ENCODE measurements around the gene CLDN19.
A peak's percentile ranks its signal among the peaks of the same experiment; 100 is the strongest.

CLDN19 gene, protein sequence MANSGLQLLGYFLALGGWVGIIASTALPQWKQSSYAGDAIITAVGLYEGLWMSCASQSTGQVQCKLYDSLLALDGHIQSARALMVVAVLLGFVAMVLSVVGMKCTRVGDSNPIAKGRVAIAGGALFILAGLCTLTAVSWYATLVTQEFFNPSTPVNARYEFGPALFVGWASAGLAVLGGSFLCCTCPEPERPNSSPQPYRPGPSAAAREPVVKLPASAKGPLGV

DNA sequence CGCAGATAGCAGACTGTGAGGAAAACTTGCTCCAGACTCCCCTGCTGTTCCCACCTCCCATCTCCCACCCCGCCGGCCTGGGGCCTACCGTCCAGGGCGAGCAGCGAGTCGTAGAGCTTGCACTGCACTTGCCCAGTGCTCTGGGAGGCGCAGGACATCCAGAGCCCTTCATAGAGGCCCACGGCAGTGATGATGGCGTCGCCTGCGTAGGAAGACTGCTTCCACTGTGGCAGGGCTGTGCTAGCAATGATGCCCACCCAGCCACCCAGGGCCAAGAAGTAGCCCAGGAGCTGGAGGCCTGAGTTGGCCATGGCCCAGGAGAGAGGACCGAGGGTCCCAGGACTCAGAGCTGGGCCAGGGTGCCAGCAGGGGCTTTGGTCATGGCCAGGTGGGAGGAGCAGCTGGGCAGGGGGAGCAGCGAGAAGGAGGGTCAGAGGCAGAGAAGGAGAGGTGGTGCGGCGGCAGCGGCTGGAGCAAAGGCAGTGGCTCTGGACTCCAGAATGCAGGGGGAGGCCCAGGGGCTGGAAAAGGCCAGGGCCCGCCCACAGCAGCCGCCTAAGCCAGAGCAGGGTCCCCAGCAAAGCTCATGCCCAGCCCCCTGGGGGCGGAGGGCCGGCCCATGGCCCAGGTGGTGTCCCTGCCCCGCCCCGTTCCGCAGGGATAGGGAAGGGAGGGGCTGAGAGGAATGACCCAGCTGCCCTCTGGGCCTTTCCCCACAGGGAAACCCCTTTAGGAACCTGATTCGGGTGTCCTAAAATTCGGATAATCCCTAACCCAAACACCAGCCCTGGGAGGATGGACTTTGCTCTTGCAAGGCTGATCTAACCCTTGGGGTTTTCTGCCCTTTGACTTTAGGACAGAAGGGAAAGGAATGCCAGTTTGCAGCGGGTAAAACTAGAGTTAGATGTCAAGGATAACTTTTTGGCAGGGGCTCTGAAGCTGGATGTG lies at the start of gene CLDN19:
Gene CLDN19, minus strand, starts transcription at position 484 of the 948 bp plus-strand sequence. Its CDS starts 173 bp downstream, at position 311.
- DNase-seq (ENCODE audit: low read depth): no peak

DNA sequence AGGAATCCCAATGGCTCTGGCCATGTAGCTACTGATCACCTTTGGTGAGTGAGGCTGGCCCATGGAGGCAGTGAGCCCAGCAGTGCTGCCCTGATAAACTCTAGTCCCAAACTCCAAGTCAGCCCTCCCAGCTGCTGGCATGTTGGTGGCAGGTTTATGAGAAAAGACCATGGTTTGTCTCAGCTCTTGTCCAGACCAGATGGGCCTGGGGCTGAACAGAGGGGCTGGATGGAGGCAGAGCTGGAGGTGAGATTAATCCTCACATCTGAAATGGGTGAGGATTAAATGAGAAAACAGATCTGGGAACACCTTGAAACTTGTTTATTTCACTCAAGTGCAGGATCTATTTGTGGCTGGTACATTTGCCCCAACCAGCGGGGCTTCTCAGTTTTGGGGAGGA lies 48.0 kb upstream of the CLDN19 start:
- DNase-seq (ENCODE audit: low read depth): no peak

DNA sequence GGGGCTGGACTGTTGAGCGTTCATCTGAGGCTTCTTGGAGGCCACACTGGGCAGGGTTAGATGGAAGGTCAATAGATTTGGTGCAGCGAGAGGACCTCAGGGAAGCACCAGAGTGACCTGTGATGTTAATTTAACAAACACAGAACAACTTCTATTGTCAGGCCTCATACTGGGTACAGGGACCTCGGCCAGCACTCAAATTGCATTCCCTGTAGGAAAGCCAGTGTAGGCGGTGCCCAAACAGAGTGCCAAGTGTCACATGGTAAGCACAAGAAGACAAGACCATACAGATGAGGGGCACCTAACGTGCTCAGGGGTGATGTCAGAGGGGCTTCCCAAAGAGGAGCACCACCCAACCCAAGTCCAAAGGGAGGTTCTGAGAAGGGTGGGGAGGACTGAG lies 46.1 kb upstream of the CLDN19 start:
- no peak for DNase-seq (ENCODE audit: low read depth)

DNA sequence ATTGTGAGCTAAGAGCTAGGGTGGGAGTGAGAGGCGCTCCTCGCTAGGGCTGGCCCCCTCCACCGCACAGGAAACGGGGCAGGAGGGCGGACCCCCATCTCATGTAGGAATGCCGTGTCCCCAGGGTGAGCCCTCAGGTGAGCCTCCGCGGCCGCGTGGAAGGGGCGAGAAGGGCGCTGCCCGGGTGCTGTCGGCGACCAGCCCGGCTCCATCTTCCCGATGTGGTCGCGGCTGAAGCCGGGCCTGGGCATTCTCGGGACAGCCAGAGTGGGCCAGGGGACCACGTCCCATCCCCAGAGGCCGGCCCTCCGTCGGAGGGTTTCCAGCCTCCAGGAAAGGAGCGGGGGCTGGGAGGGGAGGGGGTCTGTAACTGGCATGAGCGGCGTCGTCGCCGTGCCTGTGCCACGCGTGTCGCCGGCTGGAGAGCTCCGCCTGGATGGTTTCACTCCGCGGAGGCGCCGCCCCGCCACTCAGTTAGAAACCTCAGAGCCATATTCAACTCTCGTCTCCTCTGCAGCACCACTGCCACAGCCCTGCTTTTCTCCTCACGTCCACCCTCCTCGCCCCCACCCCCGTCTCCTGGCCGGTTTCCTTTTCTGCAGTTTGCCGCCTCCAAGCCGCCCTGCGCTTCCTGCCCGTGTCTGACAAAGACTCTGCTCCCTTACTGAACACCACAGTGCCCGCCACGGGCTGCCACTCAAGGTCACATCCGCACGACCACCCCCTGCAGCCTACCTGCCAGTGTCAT lies 45.1 kb upstream of the CLDN19 start, which contains the start of gene TMEM269:
Gene TMEM269, plus strand, starts transcription at position 46 of the 748 bp plus-strand sequence. CDS start 4,903 bp downstream, outside the sequence.
- peak; percentile 28 for DNase-seq (ENCODE audit: low read depth)

DNA sequence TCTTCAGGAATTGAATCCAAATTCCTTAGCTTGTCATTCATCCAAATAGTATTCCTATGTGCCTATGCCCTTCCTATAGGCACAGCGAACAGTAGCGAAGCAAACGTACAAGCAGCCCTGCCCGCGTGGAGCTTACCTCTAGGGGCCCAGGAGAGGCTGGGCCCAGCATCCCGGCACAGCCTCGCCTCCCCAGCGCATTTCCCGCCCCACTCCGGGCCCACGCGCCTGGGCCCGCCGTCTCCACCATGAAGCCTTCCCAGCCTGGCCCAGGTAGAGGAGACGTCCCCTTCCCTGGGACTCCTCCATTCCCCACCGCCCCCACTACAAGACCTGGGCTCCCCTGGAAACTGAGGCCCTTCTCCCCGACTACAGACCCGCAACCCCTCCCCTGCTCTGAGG lies 44.5 kb upstream of the CLDN19 start:
- DNase-seq (ENCODE audit: low read depth): no peak

DNA sequence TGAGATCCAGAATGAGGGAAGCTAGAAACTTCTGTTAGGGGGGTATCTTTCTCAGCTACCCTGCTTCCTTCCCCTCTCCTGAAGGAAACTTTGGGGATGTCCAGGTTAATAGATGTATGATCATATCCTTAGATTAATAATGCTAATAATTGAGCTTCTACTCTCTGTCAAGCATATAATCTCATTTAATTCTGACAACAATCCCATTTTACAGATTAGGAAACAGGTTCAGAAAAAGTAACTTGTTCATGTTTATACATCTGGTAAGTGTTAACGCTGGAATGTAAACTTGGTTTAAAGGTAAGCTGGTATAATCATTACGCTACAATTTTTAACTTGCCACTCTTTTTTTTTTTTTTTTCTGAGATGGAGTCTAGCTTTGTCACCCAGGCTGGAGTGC lies 43.1 kb upstream of the CLDN19 start:
- DNase-seq (ENCODE audit: low read depth): no peak

DNA sequence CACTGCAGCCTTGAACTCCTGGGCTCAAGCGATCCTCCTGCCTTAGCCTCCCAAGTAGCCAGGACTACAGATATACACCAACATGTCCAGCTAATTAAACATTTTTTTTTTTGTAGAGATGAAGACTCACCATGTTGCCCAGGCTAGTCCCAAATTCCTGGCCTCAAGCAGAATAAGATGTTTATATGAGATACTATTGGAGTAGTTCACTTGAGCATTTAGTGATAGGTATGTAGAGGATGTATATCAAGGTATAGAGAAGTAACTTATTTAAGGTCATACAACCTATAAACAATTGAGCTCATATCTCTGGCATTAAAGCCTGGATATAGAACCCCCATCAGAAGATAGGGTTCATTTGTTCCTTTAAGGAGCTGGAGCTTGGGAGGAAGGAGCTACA lies 40.1 kb upstream of the CLDN19 start:
- no peak for DNase-seq (ENCODE audit: low read depth)

DNA sequence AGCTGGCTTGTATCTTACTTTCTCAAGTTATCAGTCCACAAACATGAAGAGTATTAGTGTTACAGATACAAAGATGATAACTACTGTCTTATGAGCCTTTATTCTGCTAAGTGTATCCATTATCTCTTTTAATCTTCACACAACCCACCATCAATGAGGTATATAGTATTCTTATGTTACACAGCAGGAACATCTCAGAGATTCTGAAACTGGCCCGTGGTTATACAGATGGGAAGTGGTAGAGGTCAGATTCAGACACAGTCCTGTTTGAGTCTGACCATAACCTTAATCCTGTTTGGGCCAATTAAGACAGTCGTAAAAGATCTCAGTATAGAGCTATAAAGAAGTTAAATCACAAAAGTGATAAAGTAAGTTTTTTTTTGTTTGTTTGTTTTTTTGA lies 39.7 kb upstream of the CLDN19 start:
- DNase-seq (ENCODE audit: low read depth): no peak

DNA sequence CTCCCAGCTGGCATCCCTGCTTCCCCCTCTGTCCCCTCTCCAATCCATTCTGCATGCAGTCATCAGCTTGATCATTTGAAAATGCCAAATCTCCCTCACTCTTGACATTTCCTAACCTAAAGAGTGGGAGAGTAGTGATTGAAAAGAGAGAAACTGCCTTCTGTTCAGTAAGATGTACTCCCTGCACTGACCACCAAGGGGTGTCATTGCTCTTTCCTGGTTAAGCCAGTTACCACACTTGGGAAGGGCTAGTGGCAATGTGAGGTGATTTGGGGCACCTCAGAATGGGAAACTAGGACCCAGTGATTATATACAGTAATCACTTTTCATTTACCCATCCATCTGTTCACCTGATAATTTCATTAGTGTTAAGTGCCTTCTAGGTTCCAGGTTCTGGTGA lies 37.8 kb upstream of the CLDN19 start:
- DNase-seq (ENCODE audit: low read depth): no peak

DNA sequence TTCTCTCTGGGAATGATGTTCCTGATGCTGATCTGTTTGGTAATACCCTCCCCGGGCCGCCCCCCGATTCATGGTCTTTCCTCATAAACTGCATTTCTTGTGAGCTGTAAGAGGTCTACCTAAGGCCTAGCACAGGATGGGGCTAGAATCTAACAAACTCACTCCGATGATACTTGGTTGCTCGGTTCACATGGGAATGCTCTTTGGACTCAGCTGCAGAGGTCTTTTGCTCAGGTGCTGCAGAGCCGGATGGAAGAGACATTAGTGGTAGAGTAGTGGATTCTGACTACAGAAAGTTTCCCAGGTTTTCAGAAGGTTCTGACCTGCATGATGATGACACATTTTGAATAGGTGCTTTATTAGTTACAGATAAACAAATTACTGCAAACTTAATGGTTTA lies 36.5 kb upstream of the CLDN19 start:
- DNase-seq (ENCODE audit: low read depth): no peak

DNA sequence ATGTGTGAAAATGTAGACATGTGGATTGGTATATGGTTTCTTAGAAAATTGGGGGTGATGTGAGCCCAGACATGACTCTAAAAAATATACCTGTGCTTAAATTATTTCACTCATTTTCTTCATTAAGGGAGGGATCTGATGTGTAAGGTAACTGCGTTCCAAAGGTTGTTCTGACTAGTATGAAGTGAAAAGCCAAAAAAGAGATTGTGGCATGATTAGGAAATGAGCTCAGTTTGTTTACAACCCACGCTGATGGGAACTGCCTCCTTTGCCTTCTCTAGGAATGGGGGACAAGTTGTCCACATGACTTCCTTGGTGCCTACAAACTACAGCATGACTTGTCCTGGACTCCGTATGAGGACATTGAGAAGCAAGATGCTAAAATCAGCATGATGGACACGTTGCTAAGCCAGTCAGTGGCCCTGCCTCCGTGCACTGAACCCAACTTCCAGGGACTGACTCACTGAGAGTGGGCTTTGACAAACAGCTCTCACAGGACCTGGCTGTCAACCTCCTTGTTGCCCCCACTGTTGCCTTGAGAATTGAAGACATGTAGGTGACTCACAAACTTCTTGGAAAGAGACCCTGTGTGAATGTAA lies 35.0 kb upstream of the CLDN19 start:
- no peak for DNase-seq (ENCODE audit: low read depth)

DNA sequence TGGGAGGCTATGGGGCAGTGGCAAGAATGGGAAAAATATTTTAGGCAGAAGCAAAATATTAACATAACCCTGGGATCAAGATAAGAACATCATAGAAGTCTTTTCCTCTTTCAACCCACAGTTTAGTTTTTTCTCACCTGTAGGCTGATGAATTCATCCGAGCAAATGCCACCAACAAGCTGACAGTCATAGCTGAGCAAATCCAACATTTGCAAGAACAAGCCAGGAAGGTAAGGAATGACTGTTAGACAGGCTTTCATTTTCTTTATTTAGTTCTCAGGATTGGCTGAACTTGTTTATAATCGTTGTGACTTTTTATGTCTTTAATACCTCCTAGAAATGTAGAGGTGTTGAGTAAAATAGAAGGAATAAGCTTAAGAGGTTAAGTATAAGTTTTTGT lies 33.4 kb upstream of the CLDN19 start:
- DNase-seq (ENCODE audit: low read depth): no peak

DNA sequence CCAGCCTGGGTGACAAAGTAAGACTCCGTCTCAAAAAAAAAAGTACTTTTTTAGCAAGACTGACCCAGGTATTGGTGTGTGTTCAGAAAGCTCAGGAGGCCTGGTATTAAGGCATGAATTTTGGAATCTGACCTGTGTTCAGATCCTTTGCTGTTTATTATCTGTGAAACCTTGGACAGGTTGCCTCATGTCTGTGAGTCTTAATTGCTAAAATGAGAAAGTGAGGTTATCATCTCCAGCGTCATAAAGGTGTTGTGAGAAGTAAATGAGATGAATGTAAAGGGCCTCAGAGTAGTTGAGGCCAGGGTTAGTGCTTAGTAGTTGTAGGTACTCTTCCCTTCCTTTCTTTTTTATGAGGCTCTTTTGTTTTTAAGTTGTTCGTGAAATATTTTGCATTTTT lies 29.8 kb upstream of the CLDN19 start:
- no peak for DNase-seq (ENCODE audit: low read depth)

DNA sequence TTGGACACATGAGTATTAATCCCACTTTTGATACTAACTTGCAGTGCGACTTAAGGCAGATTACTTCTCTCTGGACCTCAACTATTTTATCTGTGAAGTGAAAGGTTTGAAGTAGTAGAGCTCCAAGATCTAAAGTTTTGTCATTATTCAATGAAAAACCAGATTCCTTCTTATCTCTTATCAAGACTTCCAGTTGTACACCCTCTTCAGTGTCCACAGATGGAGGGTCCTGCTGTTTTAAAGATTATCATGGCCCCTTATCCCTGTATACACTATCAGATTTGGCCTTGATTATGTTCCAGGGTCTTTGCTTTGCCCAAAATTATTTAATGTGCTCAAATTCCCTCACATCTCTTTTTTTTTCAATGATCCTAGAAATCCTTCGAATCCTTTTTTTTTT lies 28.1 kb upstream of the CLDN19 start:
- DNase-seq (ENCODE audit: low read depth): no peak

DNA sequence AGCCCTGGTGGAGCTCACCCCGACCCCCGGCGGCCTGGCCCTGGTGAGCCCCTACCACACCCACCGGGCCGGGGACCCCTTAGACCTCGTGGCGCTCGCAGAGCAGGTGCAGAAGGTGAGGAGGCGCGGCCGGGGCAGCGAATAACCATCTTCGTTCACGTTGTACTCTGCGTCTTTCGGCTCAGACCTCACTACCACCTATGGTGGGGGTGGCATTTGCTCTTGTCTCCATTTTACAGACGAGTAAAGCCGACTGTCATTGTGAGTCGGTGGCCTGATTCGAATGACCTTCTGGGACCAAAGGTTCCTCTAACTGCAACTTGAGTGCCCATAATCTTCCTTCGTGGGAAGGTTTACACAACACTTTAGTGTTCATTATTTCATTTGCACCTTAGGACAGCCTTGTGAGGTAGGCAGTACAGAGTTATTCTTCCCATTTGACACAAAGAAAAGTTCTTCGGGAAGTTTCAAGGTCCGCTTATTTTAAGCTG lies 27.5 kb upstream of the CLDN19 start:
- DNase-seq (ENCODE audit: low read depth): no peak

DNA sequence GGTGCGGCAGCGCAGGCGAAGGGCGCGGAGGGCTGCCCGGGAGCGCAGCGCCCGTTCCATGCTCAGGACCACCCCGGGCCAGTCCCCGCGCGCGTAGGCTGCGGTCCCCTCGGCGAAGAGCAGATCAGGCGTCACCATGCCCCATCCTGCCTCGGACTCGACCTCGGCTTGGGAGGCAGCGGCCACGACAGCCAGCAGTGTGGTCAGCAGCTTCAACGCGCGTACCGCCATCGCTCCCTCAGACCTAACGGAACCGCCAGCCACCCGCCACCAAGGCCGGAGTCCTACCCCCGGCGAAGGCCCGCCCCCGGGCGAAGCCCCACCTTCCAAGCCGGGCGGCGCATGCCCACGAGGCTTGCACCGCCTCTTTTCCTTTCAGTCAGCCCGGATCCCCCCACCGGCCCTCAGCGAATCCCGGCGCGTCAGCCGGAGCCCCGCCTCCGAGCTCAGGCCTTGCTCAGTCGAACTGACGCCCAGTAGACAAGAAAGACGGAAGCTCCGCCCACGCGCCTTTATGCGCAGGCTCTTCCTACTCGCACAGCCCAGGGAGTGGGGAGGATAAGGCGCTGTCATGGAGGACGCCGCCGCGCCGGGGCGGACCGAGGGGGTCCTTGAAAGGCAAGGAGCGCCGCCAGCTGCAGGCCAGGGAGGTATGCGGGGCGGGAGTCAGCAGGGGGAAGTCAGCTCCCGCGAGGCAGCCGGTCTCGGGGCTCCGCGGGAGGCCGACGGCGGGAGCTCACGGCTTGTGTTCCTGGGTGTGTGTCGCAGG lies 26.9 kb upstream of the CLDN19 start, which contains the start of the genes C1orf50 and P3H1:
Gene C1orf50, plus strand, starts transcription at position 509 of the 769 bp plus-strand sequence. Its CDS starts 63 bp downstream, at position 572.
Gene P3H1, minus strand, starts transcription at position 288 of the 769 bp plus-strand sequence. Its CDS starts 57 bp downstream, at position 231.
- DNase-seq (ENCODE audit: low read depth): peak; percentile 99

DNA sequence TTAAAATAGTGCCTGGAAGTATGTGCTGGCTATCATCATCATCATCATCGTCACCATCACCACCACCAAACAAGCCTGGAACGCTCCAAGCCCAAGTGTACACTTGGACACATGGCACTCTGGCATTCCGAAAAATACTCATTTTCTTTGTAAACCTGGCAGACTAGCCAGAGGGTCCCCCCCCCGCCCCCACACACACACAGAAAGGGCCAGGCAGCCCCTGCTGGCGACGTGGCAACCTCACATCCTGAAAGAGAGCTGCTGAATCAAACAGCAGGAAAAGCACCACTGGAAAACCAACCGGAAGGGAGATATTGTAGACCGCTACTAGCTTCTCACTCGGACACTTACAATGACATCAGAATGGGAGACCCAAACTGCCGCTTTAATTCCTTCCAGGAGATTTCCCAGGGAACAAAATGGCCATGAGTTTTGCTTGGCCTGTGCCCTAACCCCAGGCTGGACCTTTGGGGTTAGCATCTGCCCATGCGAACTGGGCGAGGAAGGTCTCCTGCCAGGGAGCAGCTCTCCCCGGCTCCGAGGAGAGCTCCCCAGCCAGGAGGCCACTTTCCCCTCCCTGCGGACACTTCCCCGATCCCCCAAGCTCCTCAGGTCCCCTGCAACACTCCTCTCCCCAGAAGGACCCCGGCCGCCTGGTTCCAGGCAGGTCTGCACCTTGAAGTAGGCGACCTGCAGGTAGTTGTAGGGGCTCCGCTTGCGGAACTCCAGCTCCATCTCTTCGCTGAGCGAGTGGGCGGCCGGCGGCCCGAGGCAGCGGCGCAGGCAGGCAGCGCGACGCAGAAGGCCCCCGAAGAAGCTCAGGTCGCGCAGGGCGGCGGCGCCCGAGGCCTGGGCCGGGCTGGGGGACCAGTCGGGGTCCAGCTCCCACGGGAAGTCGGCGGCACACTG lies 26.1 kb upstream of the CLDN19 start:
- DNase-seq (ENCODE audit: low read depth): no peak

DNA sequence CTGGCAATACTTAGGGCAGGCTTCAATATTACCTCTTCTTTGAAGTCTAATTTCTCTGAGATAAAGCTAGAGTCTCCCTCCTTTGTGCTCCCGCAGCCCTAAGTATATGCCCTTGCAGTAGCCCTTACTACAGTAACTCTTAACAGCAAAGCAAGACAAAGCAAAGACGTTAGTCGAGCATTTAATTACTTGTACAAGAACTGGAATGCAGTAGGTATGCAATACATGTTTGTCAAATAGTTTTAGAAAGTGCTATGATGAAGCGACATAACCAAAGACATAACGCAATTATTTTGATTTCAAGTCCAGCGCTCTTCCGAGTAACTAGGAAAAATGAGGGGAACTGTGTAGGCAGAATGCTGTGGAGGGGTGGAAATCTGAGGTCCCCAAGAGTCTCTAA lies 25.2 kb upstream of the CLDN19 start:
- no peak for DNase-seq (ENCODE audit: low read depth)

DNA sequence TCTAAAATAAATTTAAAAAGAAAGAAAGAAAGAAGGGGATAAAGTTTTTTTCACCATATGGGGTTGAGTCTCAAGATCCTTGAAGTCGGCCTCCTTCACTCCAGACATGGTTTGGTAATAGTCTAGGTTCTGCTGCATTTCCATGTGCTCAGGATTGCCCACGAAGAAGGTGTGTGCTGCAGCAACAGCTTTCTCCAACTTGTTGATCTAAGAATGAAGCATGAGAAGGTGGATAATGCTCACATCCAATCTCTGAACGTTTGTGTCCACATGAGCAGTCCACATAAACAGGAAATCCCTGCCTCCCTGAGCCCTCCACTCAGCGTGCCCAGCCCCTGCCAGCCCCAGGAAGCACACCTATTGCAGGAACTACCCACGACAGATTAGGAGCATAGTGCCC lies 22.2 kb upstream of the CLDN19 start:
- no peak for DNase-seq (ENCODE audit: low read depth)

DNA sequence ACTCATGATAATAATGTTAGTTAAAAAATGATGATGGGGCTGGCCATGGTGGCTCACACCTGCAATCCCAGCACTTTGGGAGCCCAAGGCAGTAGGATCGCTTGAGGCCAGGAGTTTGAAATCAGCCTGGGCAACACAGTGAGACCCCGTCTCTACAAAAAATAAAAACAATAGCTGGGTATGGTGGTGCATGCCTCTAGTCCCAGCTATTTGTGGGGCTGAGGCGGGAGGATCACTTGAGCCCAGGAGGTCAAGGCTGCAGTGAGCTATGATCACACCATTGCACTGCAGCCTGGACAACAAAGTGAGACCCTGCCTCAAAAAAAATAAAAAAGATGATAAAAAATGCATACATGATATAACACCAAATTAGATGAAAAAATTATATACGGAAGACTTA lies 21.5 kb upstream of the CLDN19 start:
- no peak for DNase-seq (ENCODE audit: low read depth)
